HG02588 (cell line): ENCODE data around the gene SHISA6.
"Not testable (repeated sequence)": the region's sequence is repeated elsewhere in the genome, so short reads cannot be mapped to it uniquely, and the experiment has no call there.

Experiments
- ATAC-seq: cut with Tn5 transposase; IDR thresholded peaks from one replicate; pipeline ENCODE4 v1.9.1; 2021; ENCODE audit warnings: mild to moderate bottlenecking, moderate library complexity; ENCODE audit not compliant: unreplicated experiment

Gene SHISA6

GRCh38 chr17:11301874-11302273, 60.9 kb downstream of the SHISA6 start:
- ATAC-seq = not testable (repeated sequence)

GRCh38 chr17:11302401-11303186, 61.6 kb downstream of the SHISA6 start:
- no peak for ATAC-seq

- no peak for ATAC-seq
Measured at GRCh38 chr17:11303773-11304394, 62.9 kb downstream of the SHISA6 start.

GRCh38 chr17:11304568-11304967, 63.6 kb downstream of the SHISA6 start:
- no peak for ATAC-seq

GRCh38 chr17:11305524-11305923, 64.5 kb downstream of the SHISA6 start:
- no peak for ATAC-seq

GRCh38 chr17:11308531-11308930, 67.5 kb downstream of the SHISA6 start:
- ATAC-seq = no peak

- no peak for ATAC-seq
Measured at GRCh38 chr17:11309033-11309432, 68.0 kb downstream of the SHISA6 start.

GRCh38 chr17:11309850-11310249, 68.8 kb downstream of the SHISA6 start:
- ATAC-seq = no peak

GRCh38 chr17:11316451-11316850, 75.4 kb downstream of the SHISA6 start:
- not testable (repeated sequence) for ATAC-seq

- no peak for ATAC-seq
Measured at GRCh38 chr17:11318207-11318606, 77.2 kb downstream of the SHISA6 start.

- no peak for ATAC-seq
Measured at GRCh38 chr17:11319894-11320293, 78.9 kb downstream of the SHISA6 start.

- no peak for ATAC-seq
Measured at GRCh38 chr17:11324021-11324420, 83.0 kb downstream of the SHISA6 start.

GRCh38 chr17:11324846-11325420, 83.9 kb downstream of the SHISA6 start:
- no peak for ATAC-seq

GRCh38 chr17:11326492-11326891, 85.5 kb downstream of the SHISA6 start:
- no peak for ATAC-seq

GRCh38 chr17:11328770-11329169, 87.8 kb downstream of the SHISA6 start:
- ATAC-seq = no peak

- ATAC-seq = no peak
Measured at GRCh38 chr17:11330006-11330405, 89.0 kb downstream of the SHISA6 start.

- no peak for ATAC-seq
Measured at GRCh38 chr17:11330826-11331225, 89.8 kb downstream of the SHISA6 start.

GRCh38 chr17:11331547-11332513, 90.8 kb downstream of the SHISA6 start:
- ATAC-seq = no peak

- ATAC-seq = no peak
Measured at GRCh38 chr17:11332706-11333105, 91.7 kb downstream of the SHISA6 start.

GRCh38 chr17:11334493-11334892, 93.5 kb downstream of the SHISA6 start:
- no peak for ATAC-seq

GRCh38 chr17:11336290-11336689, 95.3 kb downstream of the SHISA6 start:
- no peak for ATAC-seq
